ENCODE data around the gene FMR1NB. TPM values are rescaled to one million over a fixed set of nuclear protein-coding genes. Genes with fewer than 3 reads are reported as not detected.

The FMR1NB gene
- total and polyA plus RNA-seq, 9 of the 15 experiments (the other 6 are each of a cell fraction or from before 2014, with no cell fraction given): 2.3 to 13.2 (median 5.1) TPM

GRCh38 chrX:148043271-148043855 is 62.2 kb downstream of the FMR1NB start:
- no peak overlapping the region for H3K27ac ChIP-seq (ENCODE audit: extremely low read depth, low read depth, low read length)
- no TSS peak for BruUV-seq (replicated peaks)
- H3K9me1 ChIP-seq (ENCODE audit: control insufficient read depth, insufficient read depth, low read length): no peaks in the 10 kb centered on the region
- no peak overlapping the region for H3K9ac ChIP-seq (ENCODE audit: insufficient read depth in 1 of 2, low read depth in 2 of 2, low read length in 2 of 2)
- ChIA-PET POLR2A (no interaction called here), CTCF (ENCODE audit: low intra/inter-chr PET ratio) (no interaction called here)
- H4K20me1 ChIP-seq (replicated peaks; ENCODE audit: control insufficient read depth, insufficient read depth, low read length): no peaks in the 10 kb centered on the region
- H3K27me3 ChIP-seq (ENCODE audit: control insufficient read depth in 2 of 2, insufficient read depth in 2 of 2, low read length in 2 of 2): no peaks in the 10 kb centered on the region
- DNase-seq (ENCODE audit: extremely low read depth in 1 of 4, low spot score in 3 of 4) (no peak), ATAC-seq (no peak), FAIRE-seq (no peak)
- 0% methylated on average over 2 of the region's 2 CpGs for WGBS (ENCODE audit: insufficient coverage, low coverage, missing lambda C conversion rate)
- intact Hi-C loops (cut with micrococcal nuclease) (no loop called here), in situ Hi-C loops (cut with MboI) (no loop called here)
- H3K9me3 ChIP-seq (replicated peaks; ENCODE audit: control insufficient read depth, insufficient read depth, low read depth, low read length): no peaks in the 10 kb centered on the region
- H2AFZ ChIP-seq (ENCODE audit: low read depth, low read length): no peak overlapping the region
- no peaks in the 10 kb centered on the region for H3K4me1 ChIP-seq (replicated peaks in 1 of 2; ENCODE audit: control insufficient read depth in 2 of 2, insufficient read depth in 2 of 2, low read length in 2 of 2)
- no peak for TF ChIP-seq CHD4 (IDR thresholded peaks at IDR 0.05; ENCODE audit: insufficient read depth, insufficient replicate concordance, low read depth, low read length, poor library complexity, severe bottlenecking)
- no peak for TF ChIP-seq MTA1 (IDR thresholded peaks at IDR 0.05; ENCODE audit: borderline replicate concordance)
- TF ChIP-seq HOMEZ (CRISPR knock-in tag; IDR thresholded peaks at IDR 0.05): no peak
- no peak for TF ChIP-seq ZBTB7A (IDR thresholded peaks at IDR 0.05; ENCODE audit: borderline replicate concordance, control insufficient read depth, low read depth, low read length)
- TF ChIP-seq SLC30A9 (CRISPR knock-in tag; IDR thresholded peaks at IDR 0.05): no peak
- H3K79me2 ChIP-seq (ENCODE audit: control insufficient read depth, insufficient read depth, low read length): no peaks in the 10 kb centered on the region
- no peak overlapping the region for H3K4me2 ChIP-seq (ENCODE audit: insufficient read depth, low read length)
- no peak overlapping the region for H3K4me3 ChIP-seq
- H3K36me3 ChIP-seq (ENCODE audit: control insufficient read depth, insufficient read depth, low read length): no peaks in the 10 kb centered on the region
